ENCODE results near the gene NKIRAS2.

NKIRAS2 gene

GRCh38 chr17:42061646-42062487, 42.0 kb downstream of the NKIRAS2 start:
- H3K4me3 ChIP-seq (replicated peaks; ENCODE audit: low read depth, low read length), result no peak overlapping the region
- DNase-seq (ENCODE audit: extremely low read depth, low read depth), result no peak

GRCh38 chr17:42062681-42063080, 42.8 kb downstream of the NKIRAS2 start:
- no peak for TF ChIP-seq CTCF (IDR thresholded peaks at IDR 0.05; ENCODE audit: low read depth, low read length, missing control alignments)
- DNase-seq (ENCODE audit: extremely low read depth, low read depth), result no peak
- no peak overlapping the region for H3K4me3 ChIP-seq (replicated peaks; ENCODE audit: low read depth, low read length)

More at GRCh38 chr17:42061646-42062487, 42.0 kb downstream of the NKIRAS2 start:
- TF ChIP-seq CTCF (IDR thresholded peaks at IDR 0.05; ENCODE audit: low read depth, low read length, missing control alignments), result no peak

DNA sequence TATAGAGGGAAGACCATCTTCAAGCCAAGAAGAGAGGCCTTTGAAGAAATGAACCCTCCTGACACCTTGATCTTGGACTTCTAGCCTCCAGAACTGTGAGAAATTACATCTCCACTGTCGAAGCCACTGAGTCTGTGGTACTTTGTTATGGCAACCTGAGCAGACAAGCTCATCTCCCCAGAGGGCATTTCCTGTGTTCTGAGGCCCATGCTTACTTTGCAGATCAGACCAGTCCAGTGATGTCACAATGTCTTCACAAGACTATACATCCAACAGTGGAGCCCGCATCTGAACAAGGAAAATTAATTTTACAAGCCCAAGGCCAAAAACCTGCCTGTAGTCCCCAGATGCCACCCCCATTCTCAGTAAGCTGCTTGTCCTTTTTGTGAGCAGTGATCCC, 45.3 kb downstream of the NKIRAS2 start:
- no peak for DNase-seq (ENCODE audit: extremely low read depth, low read depth)
- no peak overlapping the region for H3K4me3 ChIP-seq (replicated peaks; ENCODE audit: low read depth, low read length)
- no peak for TF ChIP-seq CTCF (IDR thresholded peaks at IDR 0.05; ENCODE audit: low read depth, low read length, missing control alignments)

DNA sequence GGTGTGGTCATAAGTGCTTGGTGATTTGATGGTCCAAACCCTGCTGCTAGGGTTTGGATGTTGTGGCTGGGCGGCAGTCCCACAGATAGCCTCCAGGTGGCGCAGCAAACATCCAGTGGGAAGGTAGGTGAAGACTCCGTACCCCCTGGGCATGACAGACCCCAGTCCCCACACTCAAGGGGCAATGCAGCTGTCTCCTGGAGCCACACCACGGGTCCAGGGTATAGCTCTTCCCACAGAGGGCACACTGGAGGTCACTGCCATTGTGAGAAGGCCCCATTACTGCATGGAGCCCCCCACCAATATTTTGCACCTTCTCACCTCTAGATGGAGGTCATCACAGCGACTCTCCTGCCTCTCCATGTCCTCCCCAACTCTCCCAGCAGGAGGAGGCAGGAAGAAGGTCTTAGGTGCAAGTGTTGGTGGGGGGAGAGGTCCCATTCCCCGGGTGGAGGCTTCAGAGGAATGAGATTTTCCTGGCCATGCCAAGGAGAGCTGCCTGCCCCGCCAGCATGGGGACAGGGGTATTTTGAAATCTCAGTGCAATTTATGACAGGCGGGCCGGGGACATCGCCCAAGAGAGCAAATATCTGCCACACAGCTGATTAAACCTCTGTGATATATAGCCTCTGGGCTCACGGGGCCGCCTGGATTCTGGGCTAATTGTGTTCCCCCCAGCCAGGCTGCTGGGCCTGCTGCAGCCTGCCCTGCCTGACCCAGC, 47.6 kb downstream of the NKIRAS2 start:
- DNase-seq (ENCODE audit: extremely low read depth, low read depth), result no peak
- no peak overlapping the region for H3K4me3 ChIP-seq (replicated peaks; ENCODE audit: low read depth, low read length)
- TF ChIP-seq CTCF (IDR thresholded peaks at IDR 0.05; ENCODE audit: low read depth, low read length, missing control alignments), result peak; percentile 94

GRCh38 chr17:42068979-42069378, 49.1 kb downstream of the NKIRAS2 start:
- DNase-seq (ENCODE audit: extremely low read depth, low read depth), result no peak
- H3K4me3 ChIP-seq (replicated peaks; ENCODE audit: low read depth, low read length), result no peak overlapping the region
- no peak for TF ChIP-seq CTCF (IDR thresholded peaks at IDR 0.05; ENCODE audit: low read depth, low read length, missing control alignments)

DNA sequence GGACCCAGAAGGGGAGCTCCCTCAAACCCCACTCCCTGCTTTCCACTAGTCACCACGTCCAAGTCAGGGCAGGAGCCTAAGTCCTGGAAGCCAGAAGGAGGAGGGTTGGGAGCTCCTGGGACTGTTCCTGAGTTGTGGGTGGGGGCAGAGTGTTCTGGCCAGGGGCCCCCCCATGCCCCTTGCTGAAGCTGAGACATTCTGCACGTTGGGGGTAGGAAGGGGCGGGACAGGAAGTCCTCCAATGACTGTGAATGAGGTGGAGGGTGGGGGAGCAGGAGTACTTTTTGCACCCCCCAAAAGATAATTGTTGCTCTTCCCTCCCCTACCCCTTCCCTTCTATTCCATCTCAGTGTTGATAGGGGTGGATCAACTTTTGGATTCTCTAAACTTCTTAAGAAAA, 51.9 kb downstream of the NKIRAS2 start:
- TF ChIP-seq CTCF (IDR thresholded peaks at IDR 0.05; ENCODE audit: low read depth, low read length, missing control alignments), result no peak
- H3K4me3 ChIP-seq (replicated peaks; ENCODE audit: low read depth, low read length), result no peak overlapping the region
- DNase-seq (ENCODE audit: extremely low read depth, low read depth), result no peak

All from HFF-Myc (cell line).